GOT3 (cell line): ENCODE results near the gene PLA2G12B.
"Not testable (repeated sequence)": the region's sequence is repeated elsewhere in the genome, so short reads cannot be mapped to it uniquely, and the experiment has no call there.

Experiments
- DNase-seq: peaks from one replicate; lab custom pipeline; 2025; ENCODE audit warnings: mixed read lengths; lab: John Stamatoyannopoulos, UW

The PLA2G12B gene, protein sequence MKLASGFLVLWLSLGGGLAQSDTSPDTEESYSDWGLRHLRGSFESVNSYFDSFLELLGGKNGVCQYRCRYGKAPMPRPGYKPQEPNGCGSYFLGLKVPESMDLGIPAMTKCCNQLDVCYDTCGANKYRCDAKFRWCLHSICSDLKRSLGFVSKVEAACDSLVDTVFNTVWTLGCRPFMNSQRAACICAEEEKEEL

GRCh38 chr10:72954596-72955554 lies at the start of gene PLA2G12B:
Gene PLA2G12B (minus strand): TSS chr10:72954806. CDS start chr10:72954685, 121 bp downstream.
- no peak for DNase-seq

GRCh38 chr10:73003822-73004221 lies 49.2 kb upstream of the PLA2G12B start:
- DNase-seq = no peak

- DNase-seq = no peak
Observed at GRCh38 chr10:73000973-73001372, 46.4 kb upstream of the PLA2G12B start.

GRCh38 chr10:72997099-72997498 lies 42.5 kb upstream of the PLA2G12B start:
- no peak for DNase-seq

GRCh38 chr10:72995459-72995858 lies 40.9 kb upstream of the PLA2G12B start:
- DNase-seq = not testable (repeated sequence)

GRCh38 chr10:72989771-72990170 lies 35.2 kb upstream of the PLA2G12B start:
- DNase-seq = not testable (repeated sequence)

GRCh38 chr10:72984618-72985017 lies 30.0 kb upstream of the PLA2G12B start:
- not testable (repeated sequence) for DNase-seq

DNA sequence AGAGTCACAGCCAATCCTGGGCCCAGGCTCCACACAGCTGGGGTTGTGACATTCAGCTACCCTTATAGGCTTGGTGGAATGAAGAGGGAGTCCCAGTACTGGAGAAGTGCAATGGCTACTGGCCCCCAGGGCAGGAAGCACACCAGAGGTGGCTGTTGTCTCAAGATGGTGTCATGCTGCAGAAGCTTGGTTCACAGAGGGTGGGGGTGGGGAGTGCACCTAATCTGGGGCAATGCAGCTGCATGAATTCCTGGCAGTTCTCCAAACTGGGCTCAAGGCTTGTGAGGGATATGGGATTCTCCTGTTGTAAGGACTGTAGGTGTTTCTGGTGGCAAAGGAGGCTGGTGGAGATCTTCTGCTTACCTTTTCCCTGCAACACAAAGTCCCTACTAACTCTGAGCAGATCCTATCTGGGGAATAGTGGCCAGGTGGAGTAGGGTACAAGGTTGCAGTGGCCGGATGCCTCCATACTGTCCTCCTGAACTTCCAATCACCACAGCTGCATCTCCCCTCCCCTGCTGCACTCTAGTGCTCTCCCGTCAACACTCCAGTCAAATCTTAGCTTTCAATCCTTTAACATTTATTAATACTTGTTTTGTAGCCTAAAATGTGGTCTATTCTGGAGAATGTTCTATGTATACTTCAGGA lies 27.4 kb upstream of the PLA2G12B start:
- DNase-seq = no peak

- no peak for DNase-seq
Observed at GRCh38 chr10:72981028-72981881, 26.6 kb upstream of the PLA2G12B start.

GRCh38 chr10:72980348-72980747 lies 25.7 kb upstream of the PLA2G12B start:
- no peak for DNase-seq

- no peak for DNase-seq
Observed at GRCh38 chr10:72979709-72980108, 25.1 kb upstream of the PLA2G12B start.

DNA sequence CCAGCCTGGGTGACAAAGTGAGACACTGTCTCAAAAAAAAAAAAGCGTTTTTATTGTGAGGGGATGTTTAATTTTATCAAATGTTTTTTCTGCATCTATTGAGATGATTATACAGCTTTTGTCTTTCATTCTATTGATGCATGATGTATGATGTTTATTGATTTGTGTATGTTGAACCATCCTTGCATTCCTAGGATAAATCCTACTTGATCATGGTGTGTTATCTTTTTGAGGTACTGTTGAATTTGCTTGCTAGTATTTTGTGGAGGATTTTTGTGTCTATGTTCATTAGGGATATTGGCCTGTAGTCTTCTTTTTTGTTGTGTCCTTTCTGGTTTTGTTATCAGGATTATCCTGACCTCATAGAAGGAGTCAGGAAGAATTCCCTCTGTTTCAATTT lies 22.3 kb upstream of the PLA2G12B start:
- no peak for DNase-seq

GRCh38 chr10:72956001-72956400 lies 1.4 kb upstream of the PLA2G12B start:
- DNase-seq = no peak

GRCh38 chr10:72954230-72954595 lies 393 bp downstream of the PLA2G12B start:
- no peak for DNase-seq

DNA sequence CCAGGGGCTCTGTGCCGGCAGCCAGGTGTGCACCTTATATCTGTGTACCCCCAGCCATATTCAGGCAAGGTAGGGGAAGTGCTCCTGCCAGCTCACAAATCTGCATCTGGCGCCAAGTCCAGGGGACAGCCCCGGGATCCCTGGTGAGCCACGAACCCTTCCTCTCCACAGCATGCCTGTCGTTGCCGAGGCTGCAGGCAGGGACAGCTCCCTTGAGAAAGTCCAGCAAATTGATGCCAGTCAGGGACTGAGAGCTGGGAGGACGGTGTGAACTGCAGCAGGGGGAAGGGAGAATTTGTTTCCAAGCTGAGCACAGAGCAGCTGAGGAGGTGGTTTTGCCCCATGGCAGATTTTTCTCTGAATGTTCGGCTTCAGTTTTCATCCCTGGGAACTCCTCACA lies 919 bp downstream of the PLA2G12B start:
- DNase-seq = no peak

GRCh38 chr10:72952642-72953158 lies 1.9 kb downstream of the PLA2G12B start:
- DNase-seq = no peak

DNA sequence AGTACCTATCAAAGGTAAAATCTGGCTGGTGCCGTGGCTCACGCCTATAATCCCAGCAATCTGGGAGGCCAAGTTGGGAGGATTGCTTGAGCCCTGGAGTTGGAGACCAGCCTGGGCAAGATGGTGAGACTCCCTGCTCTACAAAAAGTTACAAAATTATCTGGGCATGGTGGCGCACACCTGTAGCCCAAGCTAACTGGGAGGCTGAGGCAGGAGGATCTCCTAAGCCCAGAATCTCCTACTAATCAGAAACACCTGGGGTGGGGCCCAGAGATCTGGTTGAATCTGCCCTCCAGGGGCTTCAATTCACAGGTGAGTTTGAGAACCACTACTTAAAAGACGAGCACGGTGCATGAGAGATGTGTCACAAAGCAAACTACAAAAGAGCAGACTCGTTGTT lies 2.4 kb downstream of the PLA2G12B start:
- DNase-seq = no peak

DNA sequence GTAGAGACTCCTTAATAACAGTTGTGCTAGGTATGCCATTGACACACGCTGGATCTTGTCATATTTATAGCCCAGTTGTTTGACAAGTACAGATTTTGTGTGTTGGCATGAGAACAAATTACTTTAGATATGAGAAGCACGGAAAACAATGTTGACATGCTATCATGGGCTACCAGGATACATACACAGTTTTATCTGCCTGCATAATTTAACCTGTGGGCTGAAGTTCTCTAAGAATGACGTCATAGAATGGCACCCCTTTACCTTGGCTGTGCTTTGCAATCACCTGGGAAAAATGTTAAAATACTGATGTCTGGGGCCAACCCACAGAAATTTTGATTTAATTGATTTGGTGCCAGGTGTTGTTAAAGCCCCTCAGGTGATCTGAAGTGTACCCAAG lies 2.8 kb downstream of the PLA2G12B start:
- DNase-seq = no peak

DNA sequence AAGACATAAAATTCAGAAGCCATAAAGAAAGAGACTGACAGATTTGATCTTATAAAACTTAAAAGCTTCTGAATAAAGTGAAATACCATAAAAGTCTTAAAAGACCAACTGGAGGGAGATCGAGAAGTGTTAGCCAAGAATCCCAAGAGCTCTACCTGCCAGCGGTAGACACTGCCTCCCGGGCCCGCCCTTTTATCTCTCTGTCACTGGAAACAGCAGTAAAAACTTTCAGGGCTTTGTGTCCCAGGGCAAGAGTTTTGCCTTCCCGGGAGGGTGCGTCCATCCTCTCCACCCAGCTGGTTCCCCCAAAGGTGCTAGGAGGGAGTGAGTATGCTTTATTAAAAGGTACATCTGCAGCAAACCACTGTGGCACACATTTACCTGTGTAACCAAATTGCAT lies 5.8 kb downstream of the PLA2G12B start:
- no peak for DNase-seq

DNA sequence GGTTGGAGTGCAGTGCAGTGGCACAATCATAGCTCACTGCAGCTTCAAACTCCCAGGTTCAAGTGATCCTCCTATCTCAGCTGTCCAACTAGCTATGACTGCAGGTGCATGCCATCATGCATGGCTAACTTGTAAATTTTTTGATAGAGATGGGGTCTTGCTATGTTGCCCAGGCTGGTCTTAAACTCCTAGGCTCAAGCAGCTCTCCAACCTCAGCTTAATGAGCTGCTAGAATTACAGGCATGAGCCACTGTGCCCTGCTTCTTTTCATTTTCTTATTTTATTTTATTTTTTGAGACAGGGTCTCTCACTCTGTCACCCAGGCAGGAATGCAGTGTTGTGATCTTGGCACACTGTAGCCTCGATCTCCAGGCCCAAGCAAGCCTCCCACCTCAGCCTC lies 7.6 kb downstream of the PLA2G12B start:
- DNase-seq = no peak

- DNase-seq = no peak
Observed at GRCh38 chr10:72943498-72944234, 10.9 kb downstream of the PLA2G12B start.
